AG09309 (cell line): Measurements from ENCODE around the gene C9orf43.

ENCODE experiments used
- DNase-seq: peaks from one replicate; pipeline ENCODE4 v3.0.0-alpha.2; 2010; ENCODE audit warnings: low read depth
- H3K4me3 ChIP-seq: 2 replicates; pipeline ENCODE4 v1.5.1; 2011; ENCODE audit warnings: mild to moderate bottlenecking, low read depth, low read length, moderate library complexity; ENCODE audit not compliant: control insufficient read depth
- CTCF ChIP-seq: IDR thresholded peaks from 2 replicates; pipeline ENCODE4 v1.5.1; 2011; ENCODE audit warnings: mild to moderate bottlenecking, low read depth, low read length, inconsistent platforms; ENCODE audit not compliant: insufficient read depth, control insufficient read depth; ENCODE audit errors: missing control alignments

The C9orf43 gene

GRCh38 chr9:113421726-113422125 lies 11.2 kb downstream of the C9orf43 start:
- no peak overlapping the region for H3K4me3 ChIP-seq
- no peak for TF ChIP-seq CTCF
- no peak for DNase-seq

- H3K4me3 ChIP-seq = no peak overlapping the region
- TF ChIP-seq CTCF = no peak
- DNase-seq = no peak
These were observed 14.5 kb downstream of the C9orf43 start for GRCh38 chr9:113425072-113425471.

DNA sequence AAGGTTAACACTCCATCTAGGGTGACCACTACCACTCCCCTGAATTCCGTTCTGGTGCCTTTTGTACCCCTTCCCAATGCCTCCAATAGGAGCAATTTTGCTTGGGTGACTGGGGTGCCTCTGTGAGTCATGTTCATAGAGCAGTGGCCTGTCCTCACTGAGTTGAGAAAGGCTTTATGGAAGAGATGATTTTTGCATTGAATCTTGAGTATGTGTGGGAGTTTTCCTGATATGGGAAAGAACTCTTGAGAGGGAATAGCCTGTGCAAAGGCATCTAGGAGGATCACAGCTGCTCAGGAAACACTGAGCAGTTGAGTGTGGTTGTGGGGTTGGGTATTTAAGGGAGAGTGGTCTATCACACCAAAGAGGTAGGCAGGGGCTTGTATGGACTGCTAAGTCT lies 16.2 kb downstream of the C9orf43 start:
- no peak overlapping the region for H3K4me3 ChIP-seq

GRCh38 chr9:113427629-113428028 lies 17.1 kb downstream of the C9orf43 start:
- DNase-seq = no peak
- no peak for TF ChIP-seq CTCF
- H3K4me3 ChIP-seq = no peak overlapping the region

More for the DNA sequence above, 16.2 kb downstream of the C9orf43 start:
- DNase-seq = no peak
- TF ChIP-seq CTCF = no peak

- no peak for TF ChIP-seq CTCF
These were observed 17.6 kb downstream of the C9orf43 start for GRCh38 chr9:113428062-113428615.

GRCh38 chr9:113431191-113431590 lies 20.6 kb downstream of the C9orf43 start:
- no peak for TF ChIP-seq CTCF
- no peak overlapping the region for H3K4me3 ChIP-seq
- DNase-seq = no peak

More at GRCh38 chr9:113428062-113428615, 17.6 kb downstream of the C9orf43 start:
- no peak for DNase-seq
- no peak overlapping the region for H3K4me3 ChIP-seq
